Nephron (organoid): ENCODE results near the gene CHST9.
"Not testable (repeated sequence)": the region's sequence is repeated elsewhere in the genome, so short reads cannot be mapped to it uniquely, and the experiment has no call there.

ENCODE experiments used
- H3K27ac Mint-ChIP-seq, 3 experiments: 2 replicates each; pipeline ENCODE4 v1.8.0; 2020; ENCODE audit warnings: mixed read lengths in 3 of 3, mild to moderate bottlenecking in 2 of 3, moderate library complexity in 1 of 3
- H3K27me3 Mint-ChIP-seq: 2 replicates; pipeline ENCODE4 v1.8.0; 2021; ENCODE audit warnings: low read depth, mild to moderate bottlenecking, moderate library complexity, mixed read lengths
- H3K36me3 Mint-ChIP-seq: 2 replicates; pipeline ENCODE4 v1.8.0; 2020; ENCODE audit warnings: low read depth, mixed read lengths
- H3K4me1 Mint-ChIP-seq: 2 replicates; pipeline ENCODE4 v1.8.0; 2020; ENCODE audit warnings: mixed read lengths
- H3K4me3 Mint-ChIP-seq, 3 experiments: 2 replicates each; pipeline ENCODE4 v1.8.0; 2020; ENCODE audit warnings: mild to moderate bottlenecking in 3 of 3, mixed read lengths in 3 of 3, moderate library complexity in 2 of 3
- H3K9me3 Mint-ChIP-seq: 2 replicates; pipeline ENCODE4 v1.8.0; 2020; ENCODE audit warnings: mixed read lengths
- CTCF ChIP-seq, 3 experiments: fragments of 200-600 bp; sonication (generic); IDR thresholded peaks; one replicate each; pipeline ENCODE4 v1.5.0; 2021; ENCODE audit warnings: antibody characterized with exemption in 3 of 3; ENCODE audit not compliant: unreplicated experiment in 3 of 3

The CHST9 gene

GRCh38 chr18:27185025-27185763 lies at the start of gene CHST9:
Gene CHST9 (minus strand): TSS chr18:27185308. CDS start chr18:27142809, 42,499 bp downstream.
- TF ChIP-seq CTCF (IDR thresholded peaks at IDR 0.05; ENCODE audit: unreplicated experiment in 3 of 3) = no peak
- peak within 1 kb of the TSS in 2 of 3 experiments; percentile 3 to 36 for H3K27ac Mint-ChIP-seq
- H3K9me3 Mint-ChIP-seq = no peaks in the 10 kb centered on the region
- H3K4me1 Mint-ChIP-seq = peaks cover 12% of the 10 kb centered on the region
- H3K36me3 Mint-ChIP-seq = no peaks in the 10 kb centered on the region
- H3K27me3 Mint-ChIP-seq = peaks cover 64% of the 10 kb centered on the region
- H3K4me3 Mint-ChIP-seq = peak within 1 kb of the TSS; percentile 85 to 90 (median 87)

- H3K4me1 Mint-ChIP-seq = not testable (repeated sequence)
Observed at GRCh38 chr18:27232355-27232754, 47.2 kb upstream of the CHST9 start.

GRCh38 chr18:27231671-27232070 lies 46.6 kb upstream of the CHST9 start:
- not testable (repeated sequence) for H3K36me3 Mint-ChIP-seq, H3K4me1 Mint-ChIP-seq, H3K27me3 Mint-ChIP-seq, H3K9me3 Mint-ChIP-seq, H3K4me3 Mint-ChIP-seq
- H3K27ac Mint-ChIP-seq = peak overlapping the region in 1 of 3 experiments; percentile 17

More at GRCh38 chr18:27232355-27232754, 47.2 kb upstream of the CHST9 start:
- not testable (repeated sequence) for H3K27me3 Mint-ChIP-seq, H3K36me3 Mint-ChIP-seq, H3K27ac Mint-ChIP-seq, H3K4me3 Mint-ChIP-seq, H3K9me3 Mint-ChIP-seq

- not testable (repeated sequence) for H3K4me3 Mint-ChIP-seq, H3K4me1 Mint-ChIP-seq, H3K9me3 Mint-ChIP-seq, H3K27me3 Mint-ChIP-seq, H3K36me3 Mint-ChIP-seq
- H3K27ac Mint-ChIP-seq = peak overlapping the region in 1 of 3 experiments; percentile 17
Observed at GRCh38 chr18:27231221-27231620, 46.1 kb upstream of the CHST9 start.

- Mint-ChIP-seq H3K4me3 (no peak overlapping the region), H3K4me1 (no peaks in the 10 kb centered on the region), H3K27me3 (peaks cover 4% of the 10 kb centered on the region), H3K36me3 (no peaks in the 10 kb centered on the region), H3K27ac (no peak overlapping the region), H3K9me3 (no peaks in the 10 kb centered on the region)
- TF ChIP-seq CTCF (IDR thresholded peaks at IDR 0.05; ENCODE audit: unreplicated experiment in 3 of 3) = no peak
Observed at GRCh38 chr18:27227721-27228120, 42.6 kb upstream of the CHST9 start.

GRCh38 chr18:27226556-27227075 lies 41.5 kb upstream of the CHST9 start:
- peaks cover 4% of the 10 kb centered on the region for H3K27me3 Mint-ChIP-seq
- no peaks in the 10 kb centered on the region for H3K36me3 Mint-ChIP-seq
- no peak overlapping the region for H3K27ac Mint-ChIP-seq
- H3K4me1 Mint-ChIP-seq = no peaks in the 10 kb centered on the region
- TF ChIP-seq CTCF (IDR thresholded peaks at IDR 0.05; ENCODE audit: unreplicated experiment in 3 of 3) = no peak
- peaks cover 3% of the 10 kb centered on the region for H3K9me3 Mint-ChIP-seq
- H3K4me3 Mint-ChIP-seq = no peak overlapping the region

- no peaks in the 10 kb centered on the region for H3K36me3 Mint-ChIP-seq
- no peak for TF ChIP-seq CTCF (IDR thresholded peaks at IDR 0.05; ENCODE audit: unreplicated experiment in 3 of 3)
- H3K4me3 Mint-ChIP-seq = no peak overlapping the region
- H3K27ac Mint-ChIP-seq = no peak overlapping the region
- no peaks in the 10 kb centered on the region for H3K4me1 Mint-ChIP-seq
- peaks cover 4% of the 10 kb centered on the region for H3K27me3 Mint-ChIP-seq
- peaks cover 3% of the 10 kb centered on the region for H3K9me3 Mint-ChIP-seq
Observed at GRCh38 chr18:27225947-27226481, 40.9 kb upstream of the CHST9 start.
